K562 (cell line): ENCODE measurements around the gene ACTN4. TPM values are rescaled to one million over a fixed set of nuclear protein-coding genes. Genes with fewer than 3 reads are reported as not detected.

ENCODE experiments used
- CHD7 ChIP-seq: fragments of 200-600 bp; sonication (generic); IDR thresholded peaks from one replicate; pipeline ENCODE4 v1.6.1; 2012; ENCODE audit warnings: mild to moderate bottlenecking, low read depth, low read length, inconsistent platforms
- DDX20 ChIP-seq: fragments of 450-650 bp; IDR thresholded peaks from 2 replicates; pipeline ENCODE4 v1.6.1; 2016; ENCODE audit warnings: missing genetic modification characterization, low read depth, mild to moderate bottlenecking, missing compliant biosample characterization, moderate library complexity
- STAT5B ChIP-seq: fragments of 250-450 bp; sonication (Bioruptor Pico); IDR thresholded peaks from 2 replicates; pipeline ENCODE4 v1.8.0; 2021; ENCODE audit warnings: mild to moderate bottlenecking, inconsistent platforms
- ZBTB1 ChIP-seq: sonication (generic); formaldehyde crosslinking; IDR thresholded peaks from 2 replicates; pipeline ENCODE4 v1.8.1; 2023; ENCODE audit warnings: missing genetic modification reagents, low read depth, mild to moderate bottlenecking, borderline replicate concordance
- ZBTB40 ChIP-seq, 2 experiments: fragments of 450-650 bp in 1 of 2; sonication (generic) in 1 of 2; formaldehyde crosslinking in 1 of 2; IDR thresholded peaks; 2 replicates each; pipeline versions ENCODE4 v1.7.1 to v1.9.0; 2016 to 2022; ENCODE audit warnings: inconsistent platforms in 1 of 2, mild to moderate bottlenecking in 1 of 2, missing genetic modification reagents in 1 of 2
- polyA plus RNA-seq, 8 experiments: library from polyadenylated mRNA; depleted of rRNA in 4 of 8; stranded (reverse) in 5 of 8; unstranded in 3 of 8; fragments of >200 nt; fragmentation: Nextera tagmentation in 2 of 8; fragmentation: Illumina TruSeq in 1 of 8; extraction: Ambion mirVana in 2 of 8; extraction: Trizol in 1 of 8; gene quantifications; 2 replicates each; pipeline versions ENCODE4 v1.2.1 to v1.2.3, GENCODE V29; 2011 to 2014; ENCODE audit warnings: inconsistent platforms in 1 of 8, missing spikeins in 1 of 8
- total RNA-seq, 7 experiments: library from RNA; depleted of rRNA in 6 of 7; stranded (reverse); fragments of >200 nt in 6 of 7; fragmentation: Illumina TruSeq in 2 of 7; extraction: Trizol in 2 of 7; gene quantifications; 2 replicates each; pipeline versions ENCODE4 v1.2.1 to v1.2.3, GENCODE V29; 2011 to 2021; ENCODE audit warnings: low replicate concordance in 1 of 7

The ACTN4 gene
- total and polyA plus RNA-seq, 9 of the 15 experiments (the other 6 are each of a cell fraction or from before 2014, with no cell fraction given): 3.1 to 385 (median 125) TPM

GRCh38 chr19:38735257-38735686 lies 87.8 kb downstream of the ACTN4 start (continued):
- no peak for TF ChIP-seq CHD7
- TF ChIP-seq ZBTB1 (CRISPR knock-in tag): no peak
- no peak for TF ChIP-seq STAT5B (CRISPR knock-in tag)
- no peak for TF ChIP-seq DDX20 (tag)
- no peak for TF ChIP-seq ZBTB40 (IDR thresholded peaks at IDR 0.05)
- TF ChIP-seq ZBTB40 (CRISPR knock-in tag; IDR thresholded peaks at IDR 0.05): no peak
